Stimulated activated CD8-positive, alpha-beta memory T cell treated with anti-CD3 and anti-CD28 coated beads, Interleukin-12 subunit alpha, Interleukin-12 subunit beta, amount 100 ng/mL, for 4 hours (primary cell): ENCODE data around the gene FGB.

Source experiments
- DNase-seq: peaks from one replicate; pipeline ENCODE4 v3.0.0-alpha.2; 2020; ENCODE audit warnings: low read depth

FGB gene

DNA sequence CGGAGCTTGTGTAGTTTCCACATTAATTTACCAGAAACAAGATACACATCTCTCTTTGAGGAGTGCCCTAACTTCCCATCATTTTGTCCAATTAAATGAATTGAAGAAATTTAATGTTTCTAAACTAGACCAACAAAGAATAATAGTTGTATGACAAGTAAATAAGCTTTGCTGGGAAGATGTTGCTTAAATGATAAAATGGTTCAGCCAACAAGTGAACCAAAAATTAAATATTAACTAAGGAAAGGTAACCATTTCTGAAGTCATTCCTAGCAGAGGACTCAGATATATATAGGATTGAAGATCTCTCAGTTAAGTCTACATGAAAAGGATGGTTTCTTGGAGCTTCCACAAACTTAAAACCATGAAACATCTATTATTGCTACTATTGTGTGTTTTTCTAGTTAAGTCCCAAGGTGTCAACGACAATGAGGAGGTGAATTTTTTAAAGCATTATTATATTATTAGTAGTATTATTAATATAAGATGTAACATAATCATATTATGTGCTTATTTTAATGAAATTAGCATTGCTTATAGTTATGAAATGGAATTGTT is at the start of gene FGB:
TSS of gene FGB (plus strand) at position 315 of the 558 bp plus-strand sequence. CDS start at position 323, 8 bp downstream.
- DNase-seq = no peak

DNA sequence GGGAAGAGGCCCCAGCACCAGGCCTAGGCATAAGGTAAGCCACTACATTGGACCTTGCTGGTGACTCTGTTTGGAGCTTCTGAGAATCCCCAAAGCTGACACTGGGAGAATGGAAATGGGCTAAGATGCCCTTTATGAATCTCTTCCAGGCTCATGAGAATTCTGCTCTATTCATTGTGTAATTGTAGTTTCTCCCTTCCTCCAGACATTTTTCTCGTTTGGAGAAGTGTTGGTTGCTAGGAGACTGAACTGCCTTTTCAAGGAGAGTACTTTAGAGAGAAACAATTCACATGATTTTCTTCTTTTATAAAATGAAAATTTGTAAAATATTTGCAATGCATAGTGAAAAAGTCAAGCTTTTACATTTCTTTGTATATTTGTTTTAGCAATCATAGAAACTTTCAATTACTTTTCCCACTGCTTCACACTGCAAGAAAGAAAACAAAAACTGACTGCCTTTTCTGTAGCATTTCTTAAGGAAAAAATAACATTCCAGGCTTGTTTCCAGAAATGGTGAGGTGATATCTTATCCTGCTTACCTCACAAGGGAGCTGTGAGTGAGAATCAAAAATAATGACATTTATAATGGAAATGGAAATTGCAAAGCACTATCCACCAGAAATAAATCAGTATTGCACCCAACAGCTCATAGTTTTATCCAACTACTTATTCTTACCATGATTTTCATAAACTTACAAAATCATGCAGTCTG is 46.3 kb upstream of the FGB start:
- DNase-seq = no peak

DNA sequence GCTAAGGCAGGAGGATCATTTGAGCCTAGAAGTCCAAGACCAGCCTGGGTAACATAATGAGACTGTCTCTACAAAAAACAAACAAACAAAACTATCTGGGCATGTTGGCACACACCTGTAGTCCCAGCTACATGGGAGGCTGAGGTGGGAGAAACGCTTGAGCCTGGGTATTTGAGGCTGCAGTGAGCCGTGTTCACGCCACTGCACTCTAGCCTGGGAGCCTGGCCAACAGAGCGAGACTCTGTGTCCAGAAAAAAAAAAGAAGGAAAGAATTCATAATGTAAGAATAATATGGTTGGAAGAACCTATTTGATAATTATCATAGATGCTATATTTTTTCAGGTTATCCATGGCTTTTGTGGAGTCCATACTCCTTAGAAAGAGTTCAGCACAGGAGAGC is 45.2 kb upstream of the FGB start:
- DNase-seq = no peak

DNA sequence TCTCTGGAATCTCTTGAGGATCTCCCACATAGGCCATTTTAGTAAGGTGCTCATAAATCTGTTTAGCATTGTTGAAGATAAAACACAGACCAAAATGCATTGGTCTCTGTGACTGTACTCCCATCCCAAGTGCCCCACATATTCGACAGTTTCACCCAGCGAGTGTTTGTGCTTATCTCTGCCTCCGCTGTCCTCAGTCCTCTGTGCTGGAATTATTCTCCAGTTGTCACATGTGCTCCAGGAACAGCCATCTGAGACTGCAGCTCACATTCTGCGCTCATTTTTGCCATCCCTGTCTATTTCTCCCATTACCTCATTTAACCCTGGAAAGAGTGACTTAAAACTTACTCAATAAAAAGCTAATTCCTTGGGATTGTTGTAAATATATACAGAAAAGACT is 43.6 kb upstream of the FGB start:
- DNase-seq = no peak

DNA sequence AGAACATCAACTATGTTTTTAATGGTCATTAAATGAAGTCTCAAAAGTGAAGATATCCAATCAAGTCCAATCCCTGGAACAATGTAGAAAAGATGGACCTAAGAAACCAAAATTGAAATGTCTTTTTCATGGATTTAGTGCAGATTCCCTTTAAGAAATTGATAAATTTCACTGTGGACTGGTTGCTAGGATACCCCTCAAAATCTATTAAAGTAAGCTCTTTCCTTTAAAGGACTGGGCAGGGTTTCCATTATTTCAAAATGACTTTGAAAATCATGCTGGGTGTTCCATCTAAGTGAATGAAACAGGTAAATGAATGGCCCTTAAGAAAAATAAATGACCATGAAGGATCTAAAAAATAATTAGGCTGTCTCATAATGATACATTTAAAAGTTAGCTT is 41.2 kb upstream of the FGB start:
- no peak for DNase-seq

DNA sequence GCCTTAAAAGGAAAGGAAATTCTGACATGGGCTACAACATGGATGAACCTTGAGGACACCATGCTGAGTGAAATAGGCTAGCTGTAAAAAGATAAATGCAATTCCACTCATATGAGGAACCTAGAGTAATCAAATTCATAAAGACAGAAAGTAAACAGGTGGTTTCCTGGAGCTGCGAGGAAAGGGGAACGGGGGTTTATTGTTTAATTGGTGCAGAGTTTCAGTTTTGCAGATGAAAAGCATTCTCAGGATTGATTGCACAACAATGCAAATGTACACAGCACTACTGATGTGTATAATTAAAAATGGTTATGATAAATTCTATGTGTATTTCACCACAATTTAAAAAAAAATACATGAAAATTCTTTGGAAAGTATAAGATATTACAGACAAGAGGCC is 36.7 kb upstream of the FGB start:
- no peak for DNase-seq

DNA sequence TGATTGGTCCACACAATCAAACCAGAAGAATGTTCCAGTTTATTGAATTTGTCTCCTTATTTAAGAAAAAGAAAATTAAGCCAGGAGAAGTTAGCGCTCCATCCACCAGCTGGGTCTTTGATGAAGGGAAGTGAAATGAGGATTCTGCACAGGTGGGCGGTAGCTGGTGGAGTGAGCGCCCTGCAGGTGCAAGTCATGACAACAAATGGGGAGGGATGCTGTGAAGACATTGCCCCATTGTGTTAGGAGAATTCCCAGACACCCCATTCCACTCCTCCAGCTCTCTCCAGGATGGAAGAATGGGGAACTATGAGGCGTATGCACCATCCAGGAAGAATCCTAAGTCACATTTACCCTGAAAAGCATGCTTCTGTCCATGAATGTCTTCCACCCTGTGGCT is 35.5 kb upstream of the FGB start:
- DNase-seq = no peak

DNA sequence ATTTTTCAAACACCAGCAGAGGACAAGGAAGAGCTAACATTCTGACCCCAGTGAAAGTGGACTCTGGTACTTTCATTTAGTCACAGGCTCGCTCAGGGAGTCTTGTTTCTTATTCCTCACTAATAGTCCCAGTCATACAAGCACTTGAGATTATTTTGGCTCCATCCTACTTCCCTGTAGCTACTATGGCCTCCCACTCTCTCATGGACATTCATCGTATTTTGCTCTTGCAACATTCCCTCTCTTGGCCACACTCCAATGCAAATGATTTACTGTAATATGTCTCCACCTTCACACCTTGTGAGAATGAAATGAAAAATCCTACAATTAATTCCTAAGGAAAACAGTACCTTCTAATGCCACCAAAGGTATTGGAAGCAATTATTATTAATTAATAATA is 33.9 kb upstream of the FGB start:
- no peak for DNase-seq

DNA sequence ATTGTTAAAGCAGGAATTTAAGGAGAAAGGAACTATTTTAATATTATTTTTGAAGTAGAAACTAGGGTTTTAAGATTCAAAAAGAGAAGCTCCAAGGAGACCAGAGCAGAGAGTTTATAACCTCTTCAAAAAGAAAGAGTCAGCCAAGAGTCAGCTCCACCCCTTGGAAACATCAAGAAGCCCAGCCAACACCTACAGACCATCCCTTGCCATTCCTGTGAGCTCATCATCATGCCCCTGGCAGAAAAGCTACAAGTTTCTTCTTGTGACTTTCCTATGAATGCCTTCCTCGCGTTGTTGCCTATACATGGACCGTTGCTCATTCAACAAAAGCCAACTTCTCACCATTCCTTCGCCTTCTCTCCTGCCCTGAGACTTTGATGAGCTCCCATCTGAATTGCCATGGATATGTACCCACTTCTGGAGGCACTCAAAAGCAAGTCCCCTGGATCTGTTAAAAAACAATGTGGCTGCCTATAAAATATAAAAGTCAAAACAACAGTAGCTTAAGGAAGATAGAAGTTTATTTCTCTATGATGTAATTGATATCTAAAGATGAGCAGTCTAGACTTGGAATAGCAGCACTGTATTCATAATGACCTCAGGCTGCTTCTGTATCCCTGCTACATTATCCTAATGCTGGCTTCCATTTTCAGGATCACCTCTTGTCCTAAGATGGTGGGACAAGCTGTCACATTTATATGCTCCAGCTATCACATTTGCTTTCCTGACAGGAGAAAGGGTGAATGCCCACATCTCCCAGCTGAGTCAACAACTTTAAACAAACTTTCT is 32.9 kb upstream of the FGB start:
- no peak for DNase-seq

DNA sequence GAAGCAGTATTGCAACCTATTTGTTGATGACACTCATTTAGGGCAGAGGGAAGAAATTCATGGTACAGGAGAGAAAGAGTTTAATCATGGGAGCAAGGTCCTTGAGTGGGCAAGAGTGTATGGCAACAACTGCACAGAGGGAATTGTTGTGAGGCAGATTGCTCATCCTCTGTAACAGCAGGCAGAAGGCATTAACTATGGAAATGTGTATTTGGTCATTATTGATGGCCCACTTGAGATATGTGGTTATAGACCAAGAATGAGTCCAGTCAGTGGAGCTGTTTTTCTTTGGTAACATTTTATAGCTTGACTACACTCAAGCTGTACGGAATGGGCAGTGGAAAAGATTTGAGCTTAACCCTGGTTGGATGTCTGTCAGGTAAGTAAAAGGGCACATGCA is 28.5 kb upstream of the FGB start:
- DNase-seq = no peak

DNA sequence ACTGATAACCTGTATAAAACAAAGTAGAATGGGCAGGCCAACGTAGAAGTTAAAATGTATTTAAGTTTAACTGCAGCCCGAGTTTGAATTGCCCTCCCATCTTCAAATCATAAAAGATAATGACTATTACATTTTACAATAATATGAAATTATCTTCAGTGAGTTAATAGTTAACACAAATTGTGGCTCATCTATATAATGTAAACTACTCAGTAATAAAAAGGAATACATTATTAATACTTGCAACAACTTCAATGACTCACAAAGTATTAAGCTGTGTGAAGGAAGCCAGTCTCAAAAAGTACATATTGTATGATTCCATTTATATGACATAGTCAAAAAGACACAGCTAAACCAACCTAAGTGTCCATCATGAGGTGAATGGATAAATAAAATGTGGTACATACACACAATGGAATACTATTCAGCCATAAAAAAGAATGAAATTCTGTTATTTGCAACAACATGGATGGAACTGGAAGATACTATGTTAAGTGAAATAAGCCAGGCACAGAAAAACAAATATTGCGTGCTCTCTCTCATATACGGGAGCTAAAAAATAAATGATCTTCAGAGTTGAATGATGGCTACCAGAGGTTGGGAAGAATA is 20.4 kb upstream of the FGB start:
- no peak for DNase-seq

DNA sequence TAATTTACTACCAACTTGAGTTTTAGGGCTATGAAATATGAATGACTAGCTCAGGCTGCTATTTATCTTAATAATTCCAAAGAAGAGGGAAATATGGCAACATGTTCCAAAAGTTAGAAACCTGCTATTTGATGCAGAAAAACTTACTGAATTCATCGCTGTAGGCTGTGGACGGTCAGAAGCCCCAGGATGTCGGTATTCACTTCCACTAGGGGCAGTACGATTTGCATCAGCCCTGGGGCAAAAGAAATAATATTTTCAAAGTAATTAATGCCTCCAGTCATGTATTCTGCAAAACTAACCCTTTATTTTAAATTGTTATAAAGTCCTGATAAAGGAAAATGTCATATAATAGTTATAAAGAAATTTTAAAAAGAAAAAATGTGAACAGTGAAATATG is 17.1 kb upstream of the FGB start:
- DNase-seq = no peak

DNA sequence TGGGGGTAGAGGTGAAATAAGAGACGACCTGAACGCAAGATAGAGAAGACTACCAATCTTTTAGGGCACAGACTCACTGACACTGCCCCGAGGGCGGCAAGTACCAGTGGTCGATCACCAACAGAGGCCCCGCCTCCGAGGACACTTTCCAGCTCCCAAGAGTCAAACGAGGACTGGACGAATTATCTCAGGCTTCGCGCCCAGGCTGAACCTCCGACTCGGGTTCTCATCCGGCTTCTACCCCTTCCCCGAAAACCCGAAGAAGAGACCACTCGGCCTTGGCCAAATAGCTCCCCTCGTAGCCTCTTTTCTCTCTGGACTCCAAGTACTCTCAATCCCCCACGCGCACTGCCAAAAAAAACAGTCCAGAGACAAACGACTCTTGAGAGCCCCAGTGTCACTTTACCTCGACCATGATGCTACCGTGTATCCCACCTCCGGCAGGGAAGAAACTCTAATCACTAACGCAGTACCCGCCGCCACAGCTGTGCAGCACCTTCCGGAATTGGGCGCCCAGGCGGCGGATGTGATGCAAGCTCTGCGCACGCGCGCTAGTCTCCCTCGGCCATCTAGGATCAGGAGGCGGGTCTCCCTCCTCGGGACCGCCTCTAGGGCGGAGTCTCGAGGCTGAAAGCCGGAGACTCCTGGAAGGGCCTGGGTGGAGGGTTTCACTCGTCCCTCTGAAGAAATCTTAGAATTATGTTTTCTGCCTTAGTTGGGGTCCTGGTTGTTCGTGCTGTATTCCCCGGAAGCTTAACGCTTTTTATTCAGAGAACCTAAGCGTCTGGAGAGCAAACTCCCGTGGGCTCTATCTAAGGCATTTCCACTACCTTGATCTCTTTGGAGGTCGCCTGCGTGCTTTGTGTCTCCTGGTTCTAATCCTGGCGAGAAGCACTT is 12.7 kb upstream of the FGB start, which contains the start of gene PLRG1:
TSS of gene PLRG1 (minus strand) at position 507 of the 897 bp plus-strand sequence. CDS start at position 415, 92 bp downstream.
- DNase-seq = peak; percentile 92

DNA sequence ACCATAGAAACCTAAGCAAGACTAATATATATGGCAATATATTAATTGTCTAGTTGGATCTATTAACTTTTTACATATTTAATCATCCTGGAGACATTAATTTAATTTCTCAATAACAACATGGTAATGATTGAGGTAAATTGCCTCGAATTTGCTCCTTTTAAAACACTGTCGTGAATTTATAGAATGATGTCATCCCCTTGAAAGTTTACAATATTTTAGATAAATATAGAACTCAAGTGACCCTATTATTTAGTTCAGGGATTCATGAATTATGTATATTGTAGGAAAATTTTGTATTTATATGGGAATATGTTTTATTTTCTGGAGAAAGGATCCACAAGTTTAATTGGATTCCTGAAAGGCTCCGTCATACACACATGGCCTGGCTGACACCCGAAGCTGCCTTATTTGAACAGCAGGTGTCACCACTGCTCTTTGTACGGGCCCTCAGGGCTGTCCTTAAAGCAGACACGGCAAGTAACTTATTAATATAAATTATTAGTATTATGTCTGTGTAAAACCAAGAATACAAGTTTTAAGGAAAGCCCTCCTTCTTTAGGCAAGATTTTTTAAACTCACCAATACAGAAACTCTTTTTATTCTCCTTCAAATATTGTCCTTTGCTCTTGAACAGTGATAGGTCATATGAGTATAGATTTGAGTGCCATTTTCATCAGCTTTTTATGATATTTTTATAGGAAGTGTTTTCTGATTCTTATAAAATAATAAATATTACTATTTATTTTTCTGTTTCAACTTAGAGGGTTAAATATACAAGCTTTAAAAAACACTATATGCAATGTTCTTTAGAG is 10.7 kb upstream of the FGB start:
- peak; percentile 33 for DNase-seq

DNA sequence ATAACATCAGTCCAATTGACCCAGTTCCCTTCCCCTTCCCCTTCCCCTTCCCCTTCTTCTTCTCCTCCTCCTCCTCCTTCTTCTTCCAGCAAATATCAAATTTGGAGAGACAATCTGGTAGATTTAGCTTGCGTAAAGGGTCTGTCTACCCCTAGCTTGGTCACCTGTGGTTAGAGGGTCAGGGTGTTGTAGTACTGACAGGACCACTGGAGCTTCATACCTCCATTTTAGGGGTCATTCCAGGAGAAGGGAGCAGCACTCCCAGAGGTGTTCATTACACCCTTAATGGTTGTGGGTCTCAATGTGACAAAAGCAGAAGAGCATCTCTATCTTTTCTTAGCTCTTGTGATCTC is 3.7 kb upstream of the FGB start:
- DNase-seq = no peak

DNA sequence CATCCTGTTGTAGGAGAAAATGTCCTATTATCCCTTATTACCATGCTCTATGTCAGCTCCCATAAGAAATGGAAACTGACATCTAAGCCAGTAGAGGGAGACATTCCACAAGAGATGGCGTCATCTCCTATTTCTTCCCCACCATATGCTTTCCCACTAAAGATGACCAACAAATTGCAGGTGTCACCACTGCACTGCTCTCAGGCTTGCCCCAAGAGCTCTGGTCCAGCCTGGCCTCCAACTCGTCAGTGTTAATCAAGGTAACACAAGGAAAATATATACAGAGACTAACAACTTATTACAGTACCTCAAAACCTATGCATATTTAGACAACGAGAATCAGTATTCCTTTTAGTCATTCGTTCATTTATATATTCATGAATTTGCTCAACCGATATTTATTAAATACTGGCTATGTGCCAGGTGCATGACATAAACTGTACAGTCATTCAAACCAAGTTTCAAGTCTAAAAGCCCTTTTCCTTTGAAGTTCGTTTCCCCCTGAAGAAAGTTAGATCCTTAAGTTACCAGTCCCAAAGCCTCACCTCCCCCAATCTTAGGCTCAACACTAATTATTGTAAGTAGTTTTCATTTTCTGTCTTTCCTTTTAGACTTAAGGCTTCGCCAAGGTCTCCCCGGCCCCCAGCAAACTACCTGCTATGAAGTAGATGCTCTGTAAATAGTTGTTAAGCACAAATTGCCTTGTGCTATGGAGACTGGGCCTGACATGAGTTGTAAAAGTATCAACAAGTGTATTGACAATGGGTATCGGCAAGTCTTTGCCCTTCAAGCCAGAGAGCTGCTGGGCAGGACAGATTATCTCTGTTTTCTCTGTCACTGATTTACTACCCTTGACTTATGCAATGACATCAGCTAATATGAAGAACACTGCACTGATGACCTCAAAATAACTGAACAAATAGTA is 3.1 kb upstream of the FGB start:
- no peak for DNase-seq

DNA sequence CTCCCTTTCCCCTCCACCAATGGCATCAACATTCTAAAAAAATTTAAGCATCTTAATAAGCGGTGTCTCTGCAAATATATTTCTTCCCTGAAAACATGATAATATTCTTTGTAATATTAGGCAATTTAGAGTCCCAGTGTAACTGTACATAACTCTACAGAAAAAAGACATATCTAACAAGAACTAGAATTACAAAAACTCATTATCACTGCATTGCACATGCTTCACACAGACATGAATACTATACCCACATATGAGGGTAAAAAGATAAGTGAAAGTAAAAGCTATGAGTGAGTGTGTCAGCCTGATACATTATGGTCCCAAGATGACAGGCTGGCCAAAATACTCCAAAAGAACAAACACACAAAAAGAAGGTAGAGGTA is 2.4 kb upstream of the FGB start:
- DNase-seq = no peak

DNA sequence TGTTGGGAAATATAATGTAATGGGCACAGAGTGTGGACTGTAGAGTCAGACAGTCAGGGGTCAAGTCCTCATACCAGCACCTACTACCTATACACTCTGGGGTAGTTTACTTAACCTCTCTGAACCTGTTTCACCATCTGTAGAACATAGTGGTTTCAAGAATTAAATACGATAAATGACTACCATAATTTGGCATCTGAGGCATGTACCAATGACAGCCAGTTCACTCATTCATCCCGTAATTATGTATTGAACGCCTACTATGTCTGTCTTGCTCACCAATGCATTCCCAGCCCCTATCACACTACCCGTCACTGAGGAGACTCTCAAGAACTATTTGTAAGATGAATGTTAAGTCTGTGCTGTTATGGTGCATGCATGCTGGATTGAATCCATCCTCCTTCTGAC is 2.0 kb upstream of the FGB start:
- no peak for DNase-seq

DNA sequence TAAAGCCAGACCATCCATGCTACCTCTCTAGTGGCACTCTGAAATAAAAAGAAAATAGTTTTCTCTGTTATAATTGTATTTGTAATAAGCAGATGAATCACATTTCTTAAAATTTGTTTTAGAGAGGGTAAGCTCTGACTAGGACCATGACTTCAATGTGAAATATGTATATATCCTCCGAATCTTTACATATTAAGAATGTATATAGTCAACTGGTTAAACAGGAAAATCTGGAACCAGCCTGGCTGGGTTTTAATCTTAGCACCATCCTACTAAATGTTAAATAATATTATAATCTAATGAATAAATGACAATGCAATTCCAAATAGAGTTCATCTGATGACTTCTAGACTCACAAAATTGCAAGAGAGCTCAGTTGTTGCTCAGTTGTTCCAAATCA is 1.5 kb downstream of the FGB start:
- DNase-seq = no peak

DNA sequence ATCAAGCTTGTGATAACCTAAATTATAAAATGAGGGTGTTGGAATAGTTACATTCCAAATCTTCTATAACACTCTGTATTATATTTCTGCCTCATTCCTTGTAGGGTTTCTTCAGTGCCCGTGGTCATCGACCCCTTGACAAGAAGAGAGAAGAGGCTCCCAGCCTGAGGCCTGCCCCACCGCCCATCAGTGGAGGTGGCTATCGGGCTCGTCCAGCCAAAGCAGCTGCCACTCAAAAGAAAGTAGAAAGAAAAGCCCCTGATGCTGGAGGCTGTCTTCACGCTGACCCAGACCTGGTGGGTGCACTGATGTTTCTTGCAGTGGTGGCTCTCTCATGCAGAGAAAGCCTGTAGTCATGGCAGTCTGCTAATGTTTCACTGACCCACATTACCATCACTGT is 2.9 kb downstream of the FGB start:
- DNase-seq = no peak
